HG02943 (cell line): ENCODE data around the gene LRP1.
A peak's percentile ranks its signal among the peaks of the same experiment; 100 is the strongest.

Experiments
- ATAC-seq: cut with Tn5 transposase; IDR thresholded peaks from one replicate; pipeline ENCODE4 v1.9.1; 2021; ENCODE audit warnings: mild to moderate bottlenecking, low read depth, moderate library complexity; ENCODE audit not compliant: unreplicated experiment

Gene LRP1

DNA sequence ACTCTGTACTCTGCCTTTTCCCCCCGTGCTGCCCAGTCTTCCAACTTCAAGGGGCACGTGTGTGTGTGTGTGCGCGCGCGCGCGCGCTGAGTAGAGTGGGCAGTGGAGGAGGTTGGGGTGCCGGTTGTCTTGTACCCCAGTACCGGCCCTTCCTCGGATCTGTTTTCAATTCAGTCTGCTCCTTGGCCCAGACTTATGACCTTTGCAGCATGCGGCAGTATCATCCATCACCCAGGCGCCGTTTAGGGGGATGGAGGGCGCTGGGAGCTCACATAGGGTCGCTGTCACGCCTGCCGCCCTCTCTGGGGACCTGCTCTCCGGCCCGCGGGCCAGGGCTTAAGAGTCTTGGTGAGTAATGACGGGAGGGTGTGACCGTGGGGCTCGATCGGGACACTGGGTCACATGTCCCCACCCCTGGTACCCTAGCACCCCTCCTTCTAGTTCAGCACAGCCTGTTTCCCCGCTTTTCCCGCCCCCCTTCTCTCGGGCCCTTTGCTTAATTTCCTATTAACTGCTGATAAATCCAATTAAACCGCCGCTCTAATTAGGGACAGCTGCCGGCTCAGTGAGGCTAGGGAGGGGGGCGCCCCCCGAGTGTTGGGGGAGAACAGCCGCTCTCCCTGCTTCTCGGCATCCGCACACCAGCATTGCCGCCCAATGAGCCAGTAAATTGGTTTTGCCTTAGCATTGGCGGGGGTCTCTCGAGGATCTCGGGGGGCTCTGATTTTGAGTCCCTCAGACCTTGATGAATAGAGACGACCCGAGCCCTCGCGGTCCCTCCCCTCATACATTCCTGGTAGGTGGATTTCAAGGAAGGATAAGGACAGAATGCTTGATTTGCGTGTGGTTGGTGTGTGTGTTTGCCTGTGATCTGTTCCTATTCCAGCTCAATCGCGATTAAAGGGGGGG lies 113.4 kb downstream of the LRP1 start:
- no peak for ATAC-seq

DNA sequence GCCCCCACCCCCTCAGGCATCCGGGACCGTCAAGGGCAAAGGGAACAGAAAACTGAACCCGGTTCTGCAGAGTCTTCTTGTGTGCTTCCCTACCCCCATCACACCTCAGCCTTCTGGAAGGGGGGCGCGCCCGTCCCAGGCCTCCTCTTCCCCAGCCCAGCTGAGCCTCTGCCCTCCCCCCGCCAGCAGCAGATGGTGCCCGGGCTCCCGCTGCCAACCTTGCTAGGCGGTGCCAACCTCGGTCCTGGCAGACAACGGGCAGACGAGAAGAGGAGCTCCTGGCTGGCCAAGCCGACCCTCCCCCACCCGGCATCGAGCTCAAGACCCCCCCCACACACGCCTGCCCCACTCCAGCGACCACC lies 114.0 kb downstream of the LRP1 start:
- ATAC-seq: no peak

DNA sequence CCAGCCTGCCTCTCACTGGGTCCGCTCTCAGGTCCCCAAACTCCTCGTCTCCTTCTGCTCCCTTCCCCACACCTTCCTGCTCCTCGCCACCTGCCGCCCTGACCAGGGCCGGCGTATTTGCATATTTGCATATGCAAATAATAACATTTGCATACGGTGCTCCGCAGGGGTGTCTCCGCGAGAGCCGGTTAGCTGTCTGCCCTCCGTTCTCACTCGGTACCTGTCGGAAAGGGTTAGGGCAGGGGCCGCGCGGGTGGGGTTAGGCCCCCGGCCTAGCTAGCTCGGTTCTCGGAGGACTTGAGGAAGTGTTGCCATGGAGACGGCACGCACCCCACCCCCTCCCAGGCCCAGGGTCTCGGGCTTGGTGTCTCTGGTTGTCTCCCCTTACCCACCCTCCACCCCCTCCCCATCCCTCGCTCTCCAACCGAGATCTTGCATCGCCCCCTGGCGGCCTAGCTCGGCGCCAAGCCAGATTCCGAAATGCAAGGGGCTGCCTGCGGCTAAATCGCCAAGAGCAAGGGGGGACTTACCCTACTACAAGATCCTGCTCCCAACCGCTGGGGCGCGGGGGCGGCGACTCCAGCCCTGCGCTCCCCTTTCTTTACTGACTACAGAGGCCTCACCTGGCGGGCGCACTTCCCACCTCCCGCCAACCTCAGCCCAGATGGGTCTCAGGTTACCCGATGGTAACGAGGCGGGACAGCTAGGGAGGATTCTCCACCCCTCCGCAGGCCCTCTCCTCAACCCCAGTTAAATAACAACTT lies 114.6 kb downstream of the LRP1 start:
- ATAC-seq: peak; percentile 37

DNA sequence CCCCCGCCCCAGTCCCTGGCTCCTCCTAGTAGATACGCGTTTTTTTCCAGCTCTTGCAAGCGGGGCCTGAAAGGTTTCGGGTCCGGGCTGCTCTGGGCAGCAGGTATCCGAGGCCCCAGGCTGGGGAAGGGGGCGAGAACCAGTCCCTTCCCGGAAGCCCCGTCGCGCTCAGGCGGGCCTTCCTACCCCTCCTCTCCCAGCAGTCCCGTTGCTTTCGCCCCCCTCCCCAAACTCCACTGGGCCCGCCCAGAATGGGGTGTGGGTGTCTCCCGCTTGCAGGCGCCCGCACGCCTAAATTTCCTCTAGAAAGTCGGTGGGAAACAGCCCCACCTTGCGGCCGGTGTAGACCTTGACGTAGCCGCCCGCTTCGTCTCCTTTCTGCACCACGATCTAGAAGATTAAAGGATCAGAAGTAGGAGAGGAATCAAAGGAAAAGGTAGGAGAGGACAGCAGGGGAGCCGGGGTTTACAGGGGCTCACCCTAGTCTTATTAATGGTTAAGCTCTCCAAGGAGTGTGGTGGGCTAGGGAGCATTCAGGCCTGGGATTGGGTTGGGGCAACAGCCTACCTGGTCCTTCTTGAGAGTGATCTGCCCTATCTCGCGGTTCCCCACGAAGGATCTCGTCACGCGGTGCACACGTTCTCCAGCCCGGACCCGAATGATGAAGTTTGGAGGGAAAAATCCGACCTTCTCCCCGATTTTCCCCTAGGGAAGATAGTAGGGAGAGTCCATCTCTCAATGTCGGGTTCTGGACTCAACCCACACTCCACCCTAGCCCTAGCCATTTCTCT lies 115.4 kb downstream of the LRP1 start:
- ATAC-seq: no peak

DNA sequence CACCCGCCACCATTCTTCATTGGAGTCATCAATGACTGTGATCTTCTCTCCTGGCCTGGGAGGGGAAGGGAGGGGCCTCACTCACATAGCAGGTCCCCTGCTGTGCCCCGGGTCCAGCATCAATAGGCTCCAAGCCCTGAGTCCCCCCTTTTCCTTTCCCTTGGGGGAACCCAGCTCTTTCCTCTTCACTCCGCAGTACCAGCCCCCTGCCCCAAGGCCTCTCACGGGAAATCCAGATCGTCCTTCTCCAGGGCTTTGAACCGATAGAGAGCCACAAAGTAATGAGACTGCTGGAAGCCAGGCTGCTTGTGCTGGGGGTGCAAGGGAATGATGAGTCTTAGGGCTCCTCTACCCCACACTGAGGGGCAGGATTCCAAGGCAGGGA lies 116.0 kb downstream of the LRP1 start:
- no peak for ATAC-seq

DNA sequence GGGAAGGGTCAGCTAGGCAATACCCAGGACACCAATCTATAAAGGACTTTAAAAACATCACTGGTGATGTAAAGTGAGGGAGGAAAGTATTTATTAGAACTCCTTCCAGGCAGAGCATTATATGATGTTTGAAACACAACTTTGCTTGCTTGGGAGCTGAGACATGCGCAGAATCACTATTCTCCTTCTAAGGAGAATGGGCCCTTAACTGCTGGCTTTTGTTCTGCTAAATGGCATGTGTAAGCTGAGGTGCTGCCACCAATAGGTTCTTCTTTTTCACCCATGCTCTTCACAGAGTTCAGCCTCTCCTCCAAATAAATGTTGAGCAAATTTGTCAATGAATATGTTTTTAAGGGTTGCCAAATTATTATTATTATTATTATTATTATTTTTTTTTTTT lies 118.8 kb downstream of the LRP1 start:
- no peak for ATAC-seq

GRCh38 chr12:57248934-57249742 lies 120.9 kb downstream of the LRP1 start:
- no peak for ATAC-seq

GRCh38 chr12:57250541-57250940 lies 122.3 kb downstream of the LRP1 start:
- ATAC-seq: no peak

- ATAC-seq: no peak
Observed at GRCh38 chr12:57250956-57251355, 122.7 kb downstream of the LRP1 start, which contains the start of gene STAC3. Gene STAC3, minus strand, starts transcription at chr12:57251187. Its CDS starts 1,551 bp downstream, at chr12:57249636.

DNA sequence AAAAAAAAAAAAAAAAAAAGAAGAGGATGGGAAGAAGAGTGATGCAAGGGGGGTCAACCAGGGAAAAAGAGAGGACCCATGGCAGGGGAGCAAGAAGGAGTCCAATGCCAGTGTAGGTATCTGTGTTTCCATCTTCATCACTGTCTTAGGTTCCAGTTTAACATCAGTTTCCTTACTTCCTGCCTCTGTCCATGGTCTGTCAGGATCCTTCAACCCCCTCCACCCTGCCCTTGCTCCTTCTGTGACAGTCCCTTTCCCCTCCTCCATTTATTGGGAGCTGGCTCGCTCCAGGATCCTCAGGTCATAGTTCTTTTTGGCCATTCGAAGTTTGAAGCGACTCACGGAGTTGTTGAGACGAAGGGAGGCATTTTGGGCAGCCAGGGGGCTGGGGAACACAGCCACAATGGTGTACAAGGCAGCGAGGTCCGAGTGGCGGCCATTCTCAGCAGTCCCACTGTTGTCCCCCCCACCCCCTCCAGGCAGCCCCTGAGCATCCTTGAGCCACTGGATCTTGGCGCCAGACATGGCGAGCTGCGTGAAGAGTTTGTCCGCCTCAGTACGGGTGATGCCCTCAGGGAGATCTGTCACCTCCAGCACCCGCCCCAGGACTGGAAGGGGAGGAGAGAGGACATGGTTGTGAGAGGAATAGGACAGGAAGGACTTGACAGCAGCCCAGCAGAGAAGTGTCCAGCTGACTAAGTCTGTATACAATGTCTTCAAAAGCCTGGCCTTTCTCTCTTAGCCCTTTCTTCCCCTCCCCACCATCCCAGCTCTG lies 126.4 kb downstream of the LRP1 start:
- ATAC-seq: no peak

- no peak for ATAC-seq
Observed at GRCh38 chr12:57255916-57256315, 127.6 kb downstream of the LRP1 start.

- no peak for ATAC-seq
Observed at GRCh38 chr12:57258977-57259970, 131.0 kb downstream of the LRP1 start.

DNA sequence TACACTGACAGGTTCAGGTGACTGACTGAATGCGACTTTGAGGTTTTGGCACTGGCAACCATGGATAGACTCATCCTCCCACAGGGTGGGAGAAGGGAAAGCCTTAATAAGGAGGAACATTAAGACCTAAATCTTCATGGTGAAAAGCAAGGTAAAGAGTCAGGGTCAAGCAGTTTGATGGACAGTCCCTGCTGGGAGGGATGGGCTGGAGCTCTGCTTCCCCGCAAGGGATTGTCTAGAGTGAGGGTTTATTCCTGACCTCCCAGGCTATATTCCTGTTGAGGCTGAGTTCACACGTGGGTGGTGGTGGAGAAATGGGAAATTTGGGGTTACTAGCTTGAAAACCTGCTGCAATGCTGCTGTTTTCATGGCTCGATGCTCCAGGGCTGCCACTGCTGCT lies 132.1 kb downstream of the LRP1 start:
- ATAC-seq: no peak

DNA sequence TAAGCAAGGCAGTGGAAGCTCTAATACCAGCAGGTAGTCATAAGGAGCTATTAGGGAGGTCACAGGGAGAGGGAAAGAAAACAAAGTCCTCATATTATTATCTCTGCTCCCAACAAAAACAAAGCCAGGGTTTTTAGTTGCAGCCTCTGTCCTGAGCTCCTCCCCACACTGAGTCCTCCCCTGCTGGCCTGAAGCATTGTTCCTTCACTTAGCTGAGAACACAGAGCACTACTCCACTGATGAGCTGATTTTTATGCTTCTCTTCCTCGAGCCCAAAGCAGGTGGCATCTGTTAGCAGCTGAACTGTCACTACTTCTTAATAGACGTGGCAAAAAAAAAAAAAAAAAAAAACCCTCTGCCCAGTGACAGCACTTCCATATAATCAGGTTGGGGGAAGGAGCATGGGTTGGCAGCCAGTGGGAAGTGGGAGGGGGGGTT lies 133.2 kb downstream of the LRP1 start:
- no peak for ATAC-seq

- ATAC-seq: no peak
Observed at GRCh38 chr12:57262126-57262822, 134.0 kb downstream of the LRP1 start.
